ENCODE measurements around the gene CCDC134.
"Not testable (repeated sequence)": the region's sequence is repeated elsewhere in the genome, so short reads cannot be mapped to it uniquely, and the experiment has no call there.

Gene CCDC134

GRCh38 chr22:41825376-41825775, 24.9 kb downstream of the CCDC134 start:
- no peak for DNase-seq (ENCODE audit: low read depth)

DNA sequence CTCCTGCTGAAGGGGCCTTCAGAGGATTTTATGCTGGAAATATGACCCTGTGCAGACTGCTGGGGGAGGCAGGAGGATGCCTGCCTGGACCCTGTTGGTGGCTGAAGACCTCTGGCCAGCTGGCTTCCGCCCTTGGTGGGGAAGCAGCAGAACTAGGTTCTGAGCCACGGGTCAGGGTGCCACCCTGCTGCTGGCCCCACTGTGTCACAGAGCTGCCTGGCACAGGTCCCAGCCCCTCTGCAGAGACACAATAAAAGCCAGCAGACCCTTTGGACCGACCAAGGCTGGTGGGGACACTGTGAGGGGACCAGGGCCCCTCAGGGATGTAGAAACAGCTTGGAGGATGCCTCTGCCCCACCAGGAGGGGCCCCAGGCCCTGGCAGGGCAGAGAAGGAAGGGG, 25.5 kb downstream of the CCDC134 start:
- no peak for DNase-seq (ENCODE audit: low read depth)

DNA sequence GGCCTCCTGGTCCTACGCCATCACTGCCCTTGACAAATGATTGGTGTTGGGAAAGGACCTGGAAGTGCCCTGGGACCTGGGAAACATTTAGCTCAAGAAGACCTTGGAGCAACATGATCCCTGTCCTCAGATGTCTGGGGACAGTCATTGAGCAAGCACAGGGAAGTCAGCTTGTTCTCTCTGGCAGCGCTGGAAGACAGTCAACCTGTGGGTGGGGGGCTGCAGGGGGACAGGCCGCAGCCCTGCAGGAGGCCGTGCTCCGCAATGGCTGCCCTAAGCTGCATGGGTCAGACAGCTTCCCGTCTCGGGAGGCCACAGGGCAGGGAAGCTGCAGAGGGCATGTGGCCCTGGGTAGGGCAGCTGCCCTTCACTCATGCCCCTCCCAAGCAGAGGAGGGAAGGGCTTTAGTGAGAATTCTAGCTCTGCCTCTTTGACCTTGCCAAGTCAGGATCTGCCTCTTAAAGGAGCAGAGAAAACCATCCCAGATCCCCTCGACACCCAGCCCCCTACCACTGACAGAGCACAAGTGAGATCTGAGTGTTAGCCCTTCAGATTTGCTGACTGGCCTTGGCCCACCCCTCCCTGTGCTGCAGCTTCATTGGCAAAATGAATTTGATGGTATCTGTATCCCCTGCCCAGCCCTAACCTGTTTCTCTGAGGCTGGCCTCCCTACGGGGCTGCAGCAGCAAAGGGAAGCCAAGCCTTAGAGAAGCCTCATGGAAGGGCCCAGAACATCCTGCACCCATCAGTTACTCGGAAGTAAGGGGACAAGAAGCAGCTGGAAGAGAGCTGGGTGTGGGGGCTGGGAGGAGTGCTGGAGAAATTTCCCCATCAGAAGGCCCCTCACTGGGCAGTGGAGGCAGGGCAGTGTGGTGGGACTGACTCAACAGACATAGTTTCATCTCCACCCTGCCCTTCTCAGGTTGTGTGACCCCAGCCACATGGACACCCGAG, 26.2 kb downstream of the CCDC134 start:
- no peak for DNase-seq (ENCODE audit: low read depth)

DNA sequence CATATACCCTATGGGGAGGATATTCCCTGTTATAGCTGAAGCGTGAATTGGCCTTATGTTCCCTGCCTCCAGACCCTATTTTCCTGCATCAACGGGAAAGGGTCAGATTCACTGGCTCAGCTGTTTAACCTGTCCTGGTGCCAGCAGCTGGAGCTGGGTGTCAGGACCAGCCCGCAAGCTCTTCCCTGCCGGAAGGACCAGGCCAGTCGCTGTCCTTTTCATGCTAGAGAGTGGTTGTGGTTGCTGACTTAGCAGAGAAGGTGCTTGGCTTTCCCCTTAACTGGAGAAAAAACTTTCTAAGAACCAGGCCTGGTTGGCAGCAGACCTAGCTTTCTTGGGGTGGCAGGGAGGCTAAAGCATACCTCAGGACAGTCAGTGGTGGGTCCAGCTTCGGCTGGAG, 27.2 kb downstream of the CCDC134 start:
- no peak for DNase-seq (ENCODE audit: low read depth)

- DNase-seq (ENCODE audit: low read depth): no peak
Observed at GRCh38 chr22:41828516-41828915, 28.0 kb downstream of the CCDC134 start.

GRCh38 chr22:41830174-41830573, 29.7 kb downstream of the CCDC134 start:
- no peak for DNase-seq (ENCODE audit: low read depth)

DNA sequence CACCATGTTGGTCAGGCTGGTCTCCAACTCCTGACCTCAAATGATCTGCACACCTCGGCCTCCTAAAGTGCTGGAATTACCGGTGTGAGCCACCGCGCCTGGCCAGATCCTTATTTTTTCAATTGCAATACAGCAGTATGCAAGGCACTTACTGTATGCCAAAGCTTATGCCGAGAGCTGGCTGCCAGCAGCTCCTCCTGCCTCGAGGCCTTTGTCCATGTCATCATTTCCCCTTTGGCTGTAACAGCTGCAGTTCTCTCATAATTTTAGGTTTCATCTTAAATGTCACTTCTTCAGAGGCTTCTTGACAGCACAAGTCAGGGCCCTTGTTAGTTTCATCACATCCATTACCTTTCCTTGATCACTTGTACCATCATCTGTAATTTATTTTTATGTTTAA, 30.9 kb downstream of the CCDC134 start:
- DNase-seq (ENCODE audit: low read depth): no peak

DNA sequence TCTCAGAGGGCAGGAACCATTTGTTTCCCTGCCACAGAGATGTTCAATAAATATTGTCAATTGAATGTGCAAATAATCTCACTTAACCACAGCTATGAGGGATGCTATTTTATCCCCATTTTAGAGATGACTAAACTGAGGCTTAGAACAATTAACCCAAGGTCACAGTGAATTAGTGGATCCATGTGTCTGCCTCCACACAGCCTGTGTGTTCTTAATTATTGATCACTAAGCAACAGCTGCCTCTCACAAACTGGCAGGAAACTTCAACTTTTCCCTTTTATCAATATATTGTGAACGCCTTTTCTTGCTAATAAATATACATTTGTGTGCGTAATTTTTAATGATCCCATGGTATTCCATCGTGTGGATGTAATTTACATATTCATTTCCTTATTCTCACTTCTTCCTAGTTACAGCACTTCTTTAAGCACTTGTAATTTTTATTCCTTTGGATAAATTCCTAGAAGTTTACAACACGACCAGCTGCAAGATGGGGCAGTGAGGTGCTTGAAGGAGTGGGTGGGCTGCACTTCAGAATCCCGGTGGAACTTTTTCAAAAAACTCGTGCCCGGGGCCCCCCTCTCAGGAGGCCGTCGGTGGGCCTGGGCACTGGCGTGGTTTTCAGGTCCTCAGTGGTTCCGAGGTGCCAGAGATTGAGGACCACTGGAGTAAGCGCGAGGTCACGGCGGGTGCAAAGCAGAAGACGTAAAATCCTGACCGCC, 31.5 kb downstream of the CCDC134 start:
- no peak for DNase-seq (ENCODE audit: low read depth)

DNA sequence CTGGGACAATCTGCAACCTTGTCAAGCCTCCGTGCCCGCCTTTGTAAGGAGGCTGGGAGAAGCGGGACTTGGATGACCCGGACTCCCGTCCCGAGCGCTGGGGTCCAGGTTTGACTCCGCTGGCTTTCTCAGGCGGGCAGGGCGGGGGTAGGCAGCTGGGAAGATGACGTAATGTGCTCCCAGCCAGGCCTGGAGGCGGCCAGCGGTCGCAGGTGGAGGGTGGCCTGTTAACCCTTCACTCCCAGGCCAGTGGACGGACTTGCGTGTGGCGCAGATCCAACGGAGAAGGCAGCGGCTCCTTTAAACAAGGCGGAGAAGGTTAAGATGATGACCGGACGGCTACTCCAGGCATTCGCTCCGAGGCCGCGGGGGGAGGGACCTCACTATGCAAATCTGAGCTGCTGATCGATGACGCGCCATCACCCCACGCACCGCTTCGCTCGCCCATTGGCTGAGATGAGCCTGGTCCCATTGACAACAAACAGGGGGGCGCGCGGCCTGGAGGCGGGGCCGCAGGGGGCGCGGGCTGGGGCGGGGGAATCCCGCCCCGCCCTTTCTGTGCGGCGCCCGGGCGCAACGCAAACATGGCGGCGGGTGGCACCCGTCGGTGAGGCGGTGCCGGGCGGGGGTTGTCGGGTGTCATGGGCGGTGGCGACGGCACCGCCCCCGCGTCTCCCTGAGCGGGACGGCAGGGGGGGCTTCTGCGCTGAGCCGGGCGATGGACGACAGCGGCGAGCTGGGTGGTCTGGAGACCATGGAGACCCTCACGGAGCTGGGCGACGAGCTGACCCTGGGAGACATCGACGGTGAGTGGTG, 32.3 kb downstream of the CCDC134 start, which contains the start of gene SREBF2:
SREBF2 (plus strand) TSS at position 553 of the 816 bp plus-strand sequence; CDS start at position 719, 166 bp downstream.
- DNase-seq (ENCODE audit: low read depth): peak; percentile 97

GRCh38 chr22:41833369-41834004, 33.0 kb downstream of the CCDC134 start:
- DNase-seq (ENCODE audit: low read depth): peak; percentile 5

- no peak for DNase-seq (ENCODE audit: low read depth)
Observed at GRCh38 chr22:41834005-41834944, 33.8 kb downstream of the CCDC134 start.

DNA sequence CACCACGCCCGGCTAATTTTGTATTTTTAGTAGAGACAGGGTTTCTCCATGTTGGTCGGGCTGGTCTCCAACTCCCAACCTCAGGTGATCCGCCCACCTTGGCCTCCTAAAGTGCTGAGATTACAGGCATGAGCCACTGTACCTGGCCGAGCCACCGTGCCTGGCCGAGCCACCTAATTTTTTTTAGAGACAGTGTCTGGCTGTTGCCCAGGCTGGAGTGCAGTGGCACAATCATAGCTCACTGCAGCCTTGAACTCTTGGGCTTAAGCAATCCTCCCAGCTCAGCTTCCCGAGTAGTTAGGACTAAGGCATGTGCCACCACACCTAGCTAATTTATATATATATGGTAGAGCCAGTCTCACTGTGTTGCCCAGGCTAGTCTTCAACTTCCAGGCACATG, 35.0 kb downstream of the CCDC134 start:
- not testable (repeated sequence) for DNase-seq (ENCODE audit: low read depth)

GRCh38 chr22:41836551-41836950, 36.1 kb downstream of the CCDC134 start:
- no peak for DNase-seq (ENCODE audit: low read depth)

GRCh38 chr22:41838842-41839618, 38.6 kb downstream of the CCDC134 start:
- DNase-seq (ENCODE audit: low read depth): no peak

GRCh38 chr22:41840216-41840615, 39.7 kb downstream of the CCDC134 start:
- no peak for DNase-seq (ENCODE audit: low read depth)

DNA sequence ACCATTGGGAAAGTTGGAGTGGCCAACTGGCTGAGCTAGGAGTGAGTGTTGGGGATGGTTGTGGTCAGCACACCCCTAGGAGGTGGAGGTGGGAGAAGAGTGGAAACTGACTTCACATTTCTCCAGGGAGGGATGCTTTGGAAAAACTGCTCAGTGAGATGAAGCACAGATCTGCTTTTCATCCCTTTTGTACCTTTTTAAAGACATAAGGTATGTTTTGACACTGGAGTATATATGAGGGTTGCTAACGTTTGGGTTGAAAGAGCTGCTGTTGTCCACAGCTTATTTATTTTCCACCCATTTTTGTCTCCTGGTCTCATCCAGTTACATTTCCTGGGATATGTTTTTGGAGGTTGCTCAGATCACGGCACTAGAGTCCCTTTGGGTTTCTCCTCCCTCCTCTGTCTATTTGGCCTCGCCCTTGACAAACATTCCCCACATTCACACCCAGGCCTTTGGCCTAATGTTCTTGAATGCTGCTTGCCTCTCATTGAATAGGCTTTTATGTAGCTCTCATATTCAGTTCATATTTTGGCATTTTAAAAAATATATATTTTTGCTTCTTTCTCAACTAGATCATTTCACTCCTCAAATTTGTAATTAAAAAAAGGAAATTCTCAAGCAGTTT, 40.7 kb downstream of the CCDC134 start:
- DNase-seq (ENCODE audit: low read depth): no peak

DNA sequence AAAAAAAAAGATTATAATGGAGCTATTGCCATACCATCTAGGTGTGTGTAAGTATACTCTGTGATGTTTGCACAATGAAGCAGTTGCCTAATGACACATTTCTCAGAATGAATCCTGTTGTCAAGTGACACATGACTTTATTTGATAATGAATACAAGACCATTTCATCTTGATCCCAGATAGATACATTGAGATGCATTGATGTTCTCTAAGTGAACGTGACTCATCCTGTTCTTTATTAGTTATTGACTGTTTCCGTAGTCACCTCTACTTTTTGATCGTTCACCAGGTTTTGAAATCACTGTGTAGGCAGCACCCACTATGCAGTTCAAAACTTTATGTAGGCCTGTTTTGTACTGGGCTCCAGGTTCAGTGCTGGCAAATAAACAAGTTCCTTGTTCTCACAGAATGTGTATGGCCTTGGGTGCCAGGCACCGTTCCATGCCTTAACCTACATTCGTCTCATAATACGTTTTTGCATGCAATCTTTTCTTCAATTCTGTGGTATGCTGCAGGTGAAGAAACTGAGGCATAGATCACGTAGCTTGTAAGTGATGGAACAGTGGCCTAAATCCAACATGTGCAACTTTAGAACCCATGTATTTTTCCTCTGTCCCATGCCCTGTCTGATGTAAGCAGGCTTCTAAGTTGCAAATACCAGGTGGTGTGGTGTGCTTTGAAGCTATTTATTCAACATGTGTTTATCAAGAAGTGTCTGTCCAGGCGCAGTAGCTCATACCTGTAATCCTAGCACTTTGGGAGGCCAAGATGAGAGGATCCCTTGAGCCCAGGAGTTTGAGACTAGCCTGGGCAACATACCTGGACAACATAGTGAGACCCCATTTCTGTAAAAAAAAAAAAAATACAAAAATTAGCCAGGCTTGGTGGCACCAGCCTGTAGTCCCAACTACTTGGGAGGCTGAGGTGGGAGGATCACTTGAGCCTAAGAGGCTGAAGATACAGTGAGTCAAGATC, 42.8 kb downstream of the CCDC134 start:
- DNase-seq (ENCODE audit: low read depth): no peak

- no peak for DNase-seq (ENCODE audit: low read depth)
Observed at GRCh38 chr22:41844036-41844435, 43.6 kb downstream of the CCDC134 start.
